ENCODE data around the gene FBXO22. TPM values are rescaled to one million over a fixed set of nuclear protein-coding genes. Genes with fewer than 3 reads are reported as not detected.

The FBXO22 gene
- total RNA-seq, 2 experiments from 2014 or later, result 23.5 to 33.6 TPM

DNA sequence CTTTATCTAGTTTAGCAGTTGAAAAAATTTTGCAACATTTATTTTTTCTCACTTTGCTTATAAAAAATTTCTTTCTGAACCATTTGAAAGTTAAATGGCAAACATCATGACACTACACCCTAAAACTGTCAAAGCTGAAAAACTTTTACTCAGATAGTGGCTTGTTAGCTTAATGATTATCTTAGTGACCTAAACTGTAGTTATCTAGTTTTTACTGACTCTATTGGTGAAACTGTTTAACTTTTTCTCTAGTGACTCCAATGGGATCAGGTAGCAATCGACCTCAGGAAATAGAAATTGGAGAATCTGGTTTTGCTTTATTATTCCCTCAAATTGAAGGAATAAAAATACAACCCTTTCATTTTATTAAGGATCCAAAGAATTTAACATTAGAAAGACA is 13.3 kb downstream of the FBXO22 start:
- peaks cover 59% of the 10 kb centered on the region for H3K36me3 ChIP-seq (ENCODE audit: insufficient read depth, low read length)
- H2AFZ ChIP-seq (ENCODE audit: low read length), result no peak overlapping the region
- H3K79me2 ChIP-seq (ENCODE audit: insufficient read depth, low read depth, low read length), result no peaks in the 10 kb centered on the region; the same call in 1 of the 2 replicates
- no TSS peak for BruUV-seq (replicated peaks)
- no peaks in the 10 kb centered on the region for H4K20me1 ChIP-seq (ENCODE audit: insufficient read depth, low read length)
- H3K4me2 ChIP-seq (ENCODE audit: low read length), result no peak overlapping the region
- no peaks in the 10 kb centered on the region for H3K9me2 ChIP-seq (ENCODE audit: insufficient read depth, low read length)
- no peak overlapping the region for H3K27ac ChIP-seq (ENCODE audit: low read depth, low read length, poor library complexity, severe bottlenecking)
- no peak for DNase-seq (ENCODE audit: low spot score)
- intact Hi-C loops (cut with micrococcal nuclease; ENCODE audit: unreplicated experiment), result no loop called here
- CTCF ChIA-PET (ENCODE audit: unreplicated experiment), result no interaction called here
- TF ChIP-seq, protein P1, sequence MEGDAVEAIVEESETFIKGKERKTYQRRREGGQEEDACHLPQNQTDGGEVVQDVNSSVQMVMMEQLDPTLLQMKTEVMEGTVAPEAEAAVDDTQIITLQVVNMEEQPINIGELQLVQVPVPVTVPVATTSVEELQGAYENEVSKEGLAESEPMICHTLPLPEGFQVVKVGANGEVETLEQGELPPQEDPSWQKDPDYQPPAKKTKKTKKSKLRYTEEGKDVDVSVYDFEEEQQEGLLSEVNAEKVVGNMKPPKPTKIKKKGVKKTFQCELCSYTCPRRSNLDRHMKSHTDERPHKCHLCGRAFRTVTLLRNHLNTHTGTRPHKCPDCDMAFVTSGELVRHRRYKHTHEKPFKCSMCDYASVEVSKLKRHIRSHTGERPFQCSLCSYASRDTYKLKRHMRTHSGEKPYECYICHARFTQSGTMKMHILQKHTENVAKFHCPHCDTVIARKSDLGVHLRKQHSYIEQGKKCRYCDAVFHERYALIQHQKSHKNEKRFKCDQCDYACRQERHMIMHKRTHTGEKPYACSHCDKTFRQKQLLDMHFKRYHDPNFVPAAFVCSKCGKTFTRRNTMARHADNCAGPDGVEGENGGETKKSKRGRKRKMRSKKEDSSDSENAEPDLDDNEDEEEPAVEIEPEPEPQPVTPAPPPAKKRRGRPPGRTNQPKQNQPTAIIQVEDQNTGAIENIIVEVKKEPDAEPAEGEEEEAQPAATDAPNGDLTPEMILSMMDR (conservative IDR thresholded peaks at IDR 0.05; ENCODE audit: low read length), result no peak
- TF ChIP-seq EZH2phosphoT487 (IDR thresholded peaks at IDR 0.05; ENCODE audit: borderline replicate concordance, low read depth, low read length), result no peak
- H3K4me3 ChIP-seq (ENCODE audit: low read depth, low read length, poor library complexity, severe bottlenecking), result no peak overlapping the region
- no peaks in the 10 kb centered on the region for H3K9me3 ChIP-seq (ENCODE audit: low read length)
- POLR2A ChIA-PET, result no interaction called here
- no peaks in the 10 kb centered on the region for H3K4me1 ChIP-seq (ENCODE audit: insufficient read depth, low read length, poor library complexity, severe bottlenecking)

DNA sequence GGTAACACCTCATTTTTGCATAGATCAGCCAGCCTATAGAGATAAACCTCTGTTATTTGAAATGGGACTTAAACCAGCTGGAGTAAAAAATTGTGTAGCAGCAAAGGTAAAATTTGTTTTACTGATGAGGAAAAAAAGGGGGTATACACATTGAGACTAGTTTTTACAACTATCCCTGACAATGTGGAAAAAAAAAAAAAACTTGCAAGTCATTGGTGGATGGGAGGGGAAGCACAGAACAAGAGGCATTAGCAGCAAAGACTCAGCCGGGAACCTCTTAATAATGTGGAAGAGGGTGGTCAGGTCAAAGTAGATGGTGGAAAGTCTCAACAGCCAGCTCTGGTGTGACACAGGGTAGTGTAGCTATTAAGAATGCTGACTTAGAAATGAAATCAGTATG is 14.5 kb downstream of the FBXO22 start:
- no peaks in the 10 kb centered on the region for H3K4me1 ChIP-seq (ENCODE audit: insufficient read depth, low read length, poor library complexity, severe bottlenecking)
- TF ChIP-seq EZH2phosphoT487 (IDR thresholded peaks at IDR 0.05; ENCODE audit: borderline replicate concordance, low read depth, low read length), result no peak
- TF ChIP-seq, protein P1 (conservative IDR thresholded peaks at IDR 0.05; ENCODE audit: low read length), result no peak
- H3K9me3 ChIP-seq (ENCODE audit: low read length), result no peaks in the 10 kb centered on the region
- peaks cover 58% of the 10 kb centered on the region for H3K36me3 ChIP-seq (ENCODE audit: insufficient read depth, low read length)
- no peaks in the 10 kb centered on the region; the same call in 1 of the 2 replicates for H3K79me2 ChIP-seq (ENCODE audit: insufficient read depth, low read depth, low read length)
- POLR2A ChIA-PET, result interaction anchor here (0.6 kb wide), 2 partner anchors 342 to 831 kb away, joined by 3 to 6 read pairs; no protein-coding TSS in a partner anchor
- no peaks in the 10 kb centered on the region for H4K20me1 ChIP-seq (ENCODE audit: insufficient read depth, low read length)
- no peak for DNase-seq (ENCODE audit: low spot score)
- CTCF ChIA-PET (ENCODE audit: unreplicated experiment), result no interaction called here
- intact Hi-C loops (cut with micrococcal nuclease; ENCODE audit: unreplicated experiment), result no loop called here
- H3K9me2 ChIP-seq (ENCODE audit: insufficient read depth, low read length), result no peaks in the 10 kb centered on the region
- no peak overlapping the region for H3K27ac ChIP-seq (ENCODE audit: low read depth, low read length, poor library complexity, severe bottlenecking)
- no TSS peak for BruUV-seq (replicated peaks)
- H3K4me3 ChIP-seq (ENCODE audit: low read depth, low read length, poor library complexity, severe bottlenecking), result no peak overlapping the region
- H2AFZ ChIP-seq (ENCODE audit: low read length), result no peak overlapping the region
- H3K4me2 ChIP-seq (ENCODE audit: low read length), result no peak overlapping the region

DNA sequence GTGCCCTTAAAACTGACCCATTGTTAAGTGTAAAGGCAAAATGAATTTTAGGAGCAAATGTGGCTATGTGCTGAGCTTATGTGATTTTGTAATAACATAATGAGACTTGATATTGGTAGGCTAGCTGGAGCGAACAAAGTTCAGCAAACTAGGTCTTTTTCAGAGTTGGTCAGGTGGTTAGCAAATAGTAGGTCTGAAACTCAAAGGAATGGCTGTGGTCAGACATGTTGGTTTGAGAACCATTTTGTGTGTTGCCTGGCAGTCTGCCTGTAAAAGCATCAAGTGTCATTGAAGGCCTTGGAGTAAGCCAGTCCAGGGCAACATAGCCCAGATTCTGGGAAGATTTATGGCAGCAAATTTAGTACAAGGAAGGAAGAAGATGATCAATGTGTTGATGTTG is 16.4 kb downstream of the FBXO22 start:
- no TSS peak for BruUV-seq (replicated peaks)
- H3K4me1 ChIP-seq (ENCODE audit: insufficient read depth, low read length, poor library complexity, severe bottlenecking), result no peaks in the 10 kb centered on the region
- TF ChIP-seq, protein P1 (conservative IDR thresholded peaks at IDR 0.05; ENCODE audit: low read length), result no peak
- no peak for TF ChIP-seq EZH2phosphoT487 (IDR thresholded peaks at IDR 0.05; ENCODE audit: borderline replicate concordance, low read depth, low read length)
- H4K20me1 ChIP-seq (ENCODE audit: insufficient read depth, low read length), result no peaks in the 10 kb centered on the region
- POLR2A ChIA-PET, result no interaction called here
- intact Hi-C loops (cut with micrococcal nuclease; ENCODE audit: unreplicated experiment), result loop anchor here (10.0 kb wide), 1 partner anchor 195 kb away; a partner anchor contains a TSS
- peaks cover 44% of the 10 kb centered on the region for H3K36me3 ChIP-seq (ENCODE audit: insufficient read depth, low read length)
- no peaks in the 10 kb centered on the region for H3K9me3 ChIP-seq (ENCODE audit: low read length)
- no peak overlapping the region for H3K4me2 ChIP-seq (ENCODE audit: low read length)
- no peak overlapping the region for H2AFZ ChIP-seq (ENCODE audit: low read length)
- CTCF ChIA-PET (ENCODE audit: unreplicated experiment), result no interaction called here
- no peak overlapping the region for H3K27ac ChIP-seq (ENCODE audit: low read depth, low read length, poor library complexity, severe bottlenecking)
- H3K79me2 ChIP-seq (ENCODE audit: insufficient read depth, low read depth, low read length), result no peaks in the 10 kb centered on the region
- DNase-seq (ENCODE audit: low spot score), result no peak
- no peaks in the 10 kb centered on the region for H3K9me2 ChIP-seq (ENCODE audit: insufficient read depth, low read length)
- H3K4me3 ChIP-seq (ENCODE audit: low read depth, low read length, poor library complexity, severe bottlenecking), result no peak overlapping the region
